Esophagus squamous epithelium (tissue), 5 donors: Measurements from ENCODE around the gene VPS35L. TPM values are rescaled to one million over a fixed set of nuclear protein-coding genes. Genes with fewer than 3 reads are reported as not detected.
A peak's percentile ranks its signal among the peaks of the same experiment; 100 is the strongest.

Source experiments
- DNase-seq: peaks from one replicate; lab custom pipeline; 2025; lab: John Stamatoyannopoulos, UW
- H3K27ac ChIP-seq, 4 donors: fragments of 200-600 bp; sonication (generic); one replicate each; pipeline ENCODE4 v1.5.1; 2016 to 2019; ENCODE audit warnings: mild to moderate bottlenecking in 1 of 4
- H3K27me3 ChIP-seq, 4 donors: fragments of 200-600 bp; sonication (generic); 1 replicate in 3 of 4; 2 replicates in 1 of 4; pipeline versions ENCODE4 v1.5.1 to v1.6.0; 2017 to 2021; ENCODE audit warnings: antibody characterized with exemption in 1 of 4
- H3K36me3 ChIP-seq, 3 donors: fragments of 200-600 bp; sonication (generic); one replicate each; pipeline ENCODE4 v1.5.1; 2016 to 2019
- H3K4me1 ChIP-seq, 3 donors: fragments of 200-600 bp; sonication (generic); one replicate each; pipeline ENCODE4 v1.5.1; 2017 to 2019
- H3K4me3 ChIP-seq, 4 donors: fragments of 200-600 bp; sonication (generic); 1 replicate in 3 of 4; 2 replicates in 1 of 4; pipeline ENCODE4 v1.5.1; 2016 to 2019; ENCODE audit warnings: mild to moderate bottlenecking in 2 of 4, moderate library complexity in 1 of 4
- H3K9me3 ChIP-seq, 3 donors: fragments of 200-600 bp; sonication (generic); one replicate each; pipeline ENCODE4 v1.5.1; 2016 to 2019
- POLR2A ChIP-seq, 4 donors: fragments of 450-650 bp; IDR thresholded peaks; one replicate each; pipeline ENCODE4 v1.6.1; 2017; ENCODE audit warnings: antibody characterized with exemption in 4 of 4, mild to moderate bottlenecking in 4 of 4, moderate library complexity in 3 of 4
- WGBS, 2 donors: methylation state at CpG; one replicate each; pipeline ENCODE4 v1.1.5; 2018; 5-methylcytosine and 5-hydroxymethylcytosine counted together
- intact Hi-C: fragments of 100-400 bp; cut with DNase I; formaldehyde crosslinking; loops from one replicate; pipeline ENCODE4 v1.15.0; 2022
- total RNA-seq, 4 donors: library from RNA; depleted of rRNA; stranded (reverse); fragments of >200 nt; gene quantifications; one replicate each; pipeline ENCODE4 v1.1.0, GENCODE V29; 2016
- TF ChIP-seq, protein P1 (sequence below), 6 experiments: fragments of 450-650 bp in 4 of 6; fragments of 200-600 bp in 2 of 6; sonication (generic) in 2 of 6; IDR thresholded peaks; one replicate each; pipeline ENCODE4 v1.5.1; 2016 to 2019; ENCODE audit warnings: antibody characterized with exemption in 6 of 6, mild to moderate bottlenecking in 4 of 6, moderate library complexity in 4 of 6
- donor health status: DM: yes; HTN: yes; CAD: no.

VPS35L gene
- total RNA-seq, 4 donors from 2014 or later: 20.8 to 32.9 (median 23.9) TPM

DNA sequence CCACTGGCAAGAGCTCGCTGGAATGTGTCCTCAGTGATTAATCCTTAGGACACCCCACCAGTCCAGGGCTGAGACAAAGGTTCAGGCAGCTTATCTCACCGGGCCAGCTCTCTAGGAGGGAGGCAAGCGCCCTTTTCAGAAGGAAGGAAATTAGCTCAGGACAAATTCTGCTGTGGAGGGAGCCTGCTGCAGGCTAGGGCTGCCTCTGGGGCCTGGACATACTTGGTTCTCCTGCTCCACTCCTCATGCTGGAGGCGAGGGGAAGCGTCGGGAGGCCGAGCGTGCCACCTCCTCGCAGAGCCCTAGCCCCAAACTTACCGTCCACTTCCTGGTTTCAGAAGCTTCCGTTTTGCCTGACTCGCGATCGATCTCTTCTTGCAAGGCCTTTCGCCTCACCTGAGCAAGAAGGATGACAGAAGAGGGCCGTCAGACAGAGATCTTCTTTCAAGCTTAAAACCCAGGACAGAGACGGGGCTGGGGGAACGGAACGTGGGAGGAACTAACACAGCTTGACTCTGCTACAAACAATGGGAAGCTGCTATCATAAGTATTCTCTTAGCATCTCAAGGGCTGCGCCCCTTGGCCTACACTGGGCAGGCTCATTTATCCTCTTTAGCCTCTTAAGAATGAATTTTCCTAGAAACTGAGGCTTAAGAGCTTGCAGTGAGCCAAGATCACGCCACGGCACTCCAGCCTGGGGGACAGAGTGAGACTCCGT is 154.8 kb downstream of the VPS35L start:
- Histone ChIP-seq H3K27ac (peak overlapping the region in 3 of 4 donors; percentile 2 to 29 (median 6)), H3K4me3 (no peak overlapping the region), H3K27me3 (no peaks in the 10 kb centered on the region), H3K4me1 (peaks cover 0 to 30% (median 6%) of the 10 kb centered on the region in 3 donors), H3K36me3 (peaks cover 4 to 96% (median 25%) of the 10 kb centered on the region in 3 donors), H3K9me3 (no peaks in the 10 kb centered on the region)
- DNase-seq: no peak
- intact Hi-C loops: no loop called here
- no peak for TF ChIP-seq POLR2A (IDR thresholded peaks at IDR 0.05)
- TF ChIP-seq, protein P1, sequence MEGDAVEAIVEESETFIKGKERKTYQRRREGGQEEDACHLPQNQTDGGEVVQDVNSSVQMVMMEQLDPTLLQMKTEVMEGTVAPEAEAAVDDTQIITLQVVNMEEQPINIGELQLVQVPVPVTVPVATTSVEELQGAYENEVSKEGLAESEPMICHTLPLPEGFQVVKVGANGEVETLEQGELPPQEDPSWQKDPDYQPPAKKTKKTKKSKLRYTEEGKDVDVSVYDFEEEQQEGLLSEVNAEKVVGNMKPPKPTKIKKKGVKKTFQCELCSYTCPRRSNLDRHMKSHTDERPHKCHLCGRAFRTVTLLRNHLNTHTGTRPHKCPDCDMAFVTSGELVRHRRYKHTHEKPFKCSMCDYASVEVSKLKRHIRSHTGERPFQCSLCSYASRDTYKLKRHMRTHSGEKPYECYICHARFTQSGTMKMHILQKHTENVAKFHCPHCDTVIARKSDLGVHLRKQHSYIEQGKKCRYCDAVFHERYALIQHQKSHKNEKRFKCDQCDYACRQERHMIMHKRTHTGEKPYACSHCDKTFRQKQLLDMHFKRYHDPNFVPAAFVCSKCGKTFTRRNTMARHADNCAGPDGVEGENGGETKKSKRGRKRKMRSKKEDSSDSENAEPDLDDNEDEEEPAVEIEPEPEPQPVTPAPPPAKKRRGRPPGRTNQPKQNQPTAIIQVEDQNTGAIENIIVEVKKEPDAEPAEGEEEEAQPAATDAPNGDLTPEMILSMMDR (IDR thresholded peaks at IDR 0.05): no peak
- 78 to 82% methylated on average over 7 to 13 of the region's 23 CpGs for whole genome bisulfite sequencing, 2 donors

DNA sequence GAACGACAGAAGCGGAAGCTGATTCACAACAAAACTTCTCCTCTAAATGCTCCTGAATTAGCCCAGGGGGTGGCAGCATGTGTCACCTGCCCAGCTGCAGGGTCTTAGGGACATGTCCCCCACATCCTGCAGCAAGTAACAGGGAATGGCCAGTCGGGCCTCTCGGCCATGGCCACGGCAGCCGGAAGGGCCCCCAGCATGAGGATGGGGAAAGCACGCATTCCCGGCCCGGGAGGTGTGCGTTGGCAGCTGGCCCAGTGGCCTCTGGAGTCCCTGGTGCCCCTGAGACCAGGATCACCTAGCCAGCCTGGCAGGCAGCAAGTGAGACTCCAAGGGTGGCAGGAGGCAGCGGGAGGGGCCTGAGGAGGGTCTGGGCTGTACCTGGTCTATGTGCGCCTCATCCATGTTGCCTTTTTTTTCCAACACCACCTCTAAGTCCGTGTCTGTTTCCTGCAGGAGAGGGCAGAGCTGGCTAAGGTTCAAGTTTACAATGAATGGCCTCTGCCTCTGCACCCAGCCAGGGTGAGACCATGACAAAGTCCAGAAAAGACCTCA is 155.6 kb downstream of the VPS35L start:
- no peak for DNase-seq
- peak overlapping the region in 3 of 4 donors; percentile 2 to 55 (median 17) for H3K27ac ChIP-seq
- no peak overlapping the region for H3K4me3 ChIP-seq
- WGBS, 2 donors: 64 to 70% methylated on average over 3 to 4 of the region's 13 CpGs
- peaks cover 4 to 89% (median 25%) of the 10 kb centered on the region in 3 donors for H3K36me3 ChIP-seq
- no peaks in the 10 kb centered on the region for H3K9me3 ChIP-seq
- H3K4me1 ChIP-seq: peaks cover 4 to 37% (median 14%) of the 10 kb centered on the region in 3 donors
- intact Hi-C loops: no loop called here
- H3K27me3 ChIP-seq: no peaks in the 10 kb centered on the region
- TF ChIP-seq, protein P1 (IDR thresholded peaks at IDR 0.05): no peak
- no peak for TF ChIP-seq POLR2A (IDR thresholded peaks at IDR 0.05)

DNA sequence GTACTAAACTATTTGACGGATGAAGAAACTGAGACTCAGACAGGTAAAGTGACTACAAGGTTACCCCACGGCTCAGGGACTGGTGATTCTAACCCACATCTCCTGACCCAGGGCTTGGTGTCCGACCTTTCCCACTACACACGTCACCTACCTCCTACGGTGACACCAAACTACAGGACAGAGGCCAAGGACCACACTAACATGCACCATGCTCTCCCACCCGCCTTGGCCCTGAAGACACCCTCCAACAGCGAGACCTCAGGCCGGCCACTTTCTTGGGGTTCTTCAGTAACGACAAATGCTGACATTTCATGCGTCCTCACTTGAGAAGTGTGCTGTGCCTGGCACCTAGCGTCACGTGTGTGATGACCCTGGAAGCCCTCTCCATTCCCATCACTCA is 156.1 kb downstream of the VPS35L start:
- DNase-seq: no peak
- Histone ChIP-seq H3K36me3 (peaks cover 4 to 83% (median 22%) of the 10 kb centered on the region in 3 donors), H3K27me3 (no peaks in the 10 kb centered on the region), H3K4me3 (no peak overlapping the region), H3K4me1 (peaks cover 10 to 43% (median 18%) of the 10 kb centered on the region in 3 donors), H3K9me3 (no peaks in the 10 kb centered on the region), H3K27ac (no peak overlapping the region)
- TF ChIP-seq POLR2A (IDR thresholded peaks at IDR 0.05): no peak
- TF ChIP-seq, protein P1 (IDR thresholded peaks at IDR 0.05): no peak
- WGBS, 2 donors: 91 to 93% methylated on average over 12 of the region's 12 CpGs
- intact Hi-C loops: no loop called here

DNA sequence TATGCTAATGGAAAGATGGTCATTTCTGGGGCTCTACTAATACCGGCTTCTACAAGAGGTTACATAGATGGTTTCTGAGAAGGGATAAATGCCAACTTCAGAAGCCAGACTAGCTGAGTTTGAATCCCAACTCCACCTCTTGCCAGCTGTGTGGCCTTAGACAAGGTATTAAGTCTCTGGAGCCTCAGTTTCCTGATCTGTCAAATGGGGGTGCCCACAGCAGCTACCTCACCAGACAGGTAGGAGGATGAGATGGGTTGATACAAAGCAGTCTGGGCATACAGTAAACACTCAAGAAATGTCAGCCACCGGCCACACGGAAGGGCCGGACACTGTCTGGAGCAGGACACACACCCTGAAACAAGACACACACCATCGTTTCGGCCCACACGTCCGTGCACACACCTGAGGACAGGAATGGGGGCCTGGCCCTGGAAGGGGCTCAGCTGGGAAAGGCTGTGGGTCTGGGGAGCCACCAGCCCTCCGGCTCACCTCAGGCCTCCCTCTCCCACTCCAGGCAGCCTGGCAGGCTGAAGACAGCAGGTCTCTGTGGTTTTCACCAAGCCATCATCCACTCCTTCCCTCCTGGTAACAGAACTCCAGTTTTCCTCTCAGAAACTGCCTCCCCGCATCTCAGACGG is 157.0 kb downstream of the VPS35L start:
- 90 to 92% methylated on average over 6 to 9 of the region's 11 CpGs for WGBS, 2 donors
- H3K4me1 ChIP-seq: peaks cover 18 to 52% (median 27%) of the 10 kb centered on the region in 3 donors
- intact Hi-C loops: no loop called here
- no peaks in the 10 kb centered on the region for H3K27me3 ChIP-seq
- DNase-seq: no peak
- TF ChIP-seq, protein P1 (IDR thresholded peaks at IDR 0.05): no peak
- no peak for TF ChIP-seq POLR2A (IDR thresholded peaks at IDR 0.05)
- no peaks in the 10 kb centered on the region for H3K9me3 ChIP-seq
- no peak overlapping the region for H3K27ac ChIP-seq
- H3K4me3 ChIP-seq: no peak overlapping the region
- H3K36me3 ChIP-seq: peaks cover 4 to 74% (median 22%) of the 10 kb centered on the region in 3 donors

DNA sequence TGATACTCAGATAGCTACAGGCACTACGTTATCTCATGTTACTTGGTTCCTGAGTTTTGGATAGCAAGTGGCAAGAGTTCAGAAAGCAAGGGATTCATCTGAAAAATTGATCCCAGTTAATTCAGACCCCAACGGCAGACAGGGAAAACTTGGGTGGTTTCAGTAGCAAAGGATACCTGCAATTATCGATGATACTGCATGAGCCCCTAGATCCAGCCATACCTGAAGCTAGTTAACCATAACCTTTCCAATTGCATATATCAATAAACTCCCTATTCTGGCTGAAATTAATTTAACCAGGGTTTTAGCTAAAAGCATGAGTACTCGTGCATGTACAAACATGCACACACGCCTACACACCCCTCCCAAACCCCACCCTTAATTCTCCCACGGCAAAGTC is 158.2 kb downstream of the VPS35L start:
- no peaks in the 10 kb centered on the region for H3K9me3 ChIP-seq
- H3K27me3 ChIP-seq: no peaks in the 10 kb centered on the region
- TF ChIP-seq POLR2A (IDR thresholded peaks at IDR 0.05): no peak
- TF ChIP-seq, protein P1 (IDR thresholded peaks at IDR 0.05): no peak
- peaks cover 19 to 54% (median 27%) of the 10 kb centered on the region in 3 donors for H3K4me1 ChIP-seq
- no peak overlapping the region for H3K4me3 ChIP-seq
- no peak overlapping the region for H3K27ac ChIP-seq
- intact Hi-C loops: no loop called here
- 76 to 77% methylated on average over 6 of the region's 6 CpGs for WGBS, 2 donors
- DNase-seq: no peak
- H3K36me3 ChIP-seq: peaks cover 4 to 62% (median 22%) of the 10 kb centered on the region in 3 donors
